NCI-H510A (cell line): ENCODE measurements around the gene DALRD3.

ENCODE experiments used
- DNase-seq: peaks from one replicate; lab custom pipeline; 2025; lab: John Stamatoyannopoulos, UW

The DALRD3 gene

DNA sequence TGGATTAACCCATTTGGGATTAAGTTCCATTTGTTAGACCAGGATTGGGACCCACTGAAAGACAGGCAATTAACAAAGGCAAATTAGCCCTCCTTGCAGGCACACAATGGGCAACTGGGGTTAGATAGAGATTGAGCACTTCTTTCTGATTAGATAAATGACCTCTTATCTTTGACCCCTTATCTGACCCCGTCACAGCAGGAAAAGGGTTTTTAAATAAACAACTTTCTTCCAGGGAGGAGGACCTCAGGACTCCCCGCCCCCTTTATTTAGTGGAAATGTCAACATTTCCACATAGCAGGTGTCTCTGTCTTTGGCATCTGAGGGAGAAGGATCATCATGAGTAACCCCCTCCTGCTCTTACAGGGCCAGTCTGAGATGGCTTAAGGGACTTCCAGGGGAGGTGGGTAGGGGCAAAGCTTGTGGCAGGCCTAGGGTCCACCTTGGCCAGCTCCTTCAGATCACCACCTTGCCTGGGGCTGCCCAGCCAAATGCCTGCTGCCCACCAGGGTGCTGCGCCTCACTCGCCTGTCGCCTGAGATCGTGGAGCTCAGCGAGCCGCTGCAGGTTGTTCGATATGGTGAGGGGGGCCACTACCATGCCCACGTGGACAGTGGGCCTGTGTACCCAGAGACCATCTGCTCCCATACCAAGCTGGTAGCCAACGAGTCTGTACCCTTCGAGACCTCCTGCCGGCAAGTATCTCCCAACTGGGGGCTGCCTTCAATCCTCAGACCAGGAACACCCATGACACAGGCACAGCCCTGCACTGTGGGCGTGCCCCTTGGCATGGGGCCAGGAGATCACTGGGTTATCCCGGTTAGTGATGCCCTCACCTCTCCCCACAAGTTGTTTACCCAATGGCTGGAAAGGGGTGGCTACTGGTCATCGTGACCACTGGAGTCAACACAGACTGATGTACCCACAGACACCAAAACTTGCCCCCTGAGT is 13.8 kb downstream of the DALRD3 start:
- no peak for DNase-seq

GRCh38 chr3:49001155-49001554 is 17.2 kb downstream of the DALRD3 start:
- no peak for DNase-seq

GRCh38 chr3:48999085-48999858 is 19.1 kb downstream of the DALRD3 start:
- DNase-seq, result peak; percentile 44

DNA sequence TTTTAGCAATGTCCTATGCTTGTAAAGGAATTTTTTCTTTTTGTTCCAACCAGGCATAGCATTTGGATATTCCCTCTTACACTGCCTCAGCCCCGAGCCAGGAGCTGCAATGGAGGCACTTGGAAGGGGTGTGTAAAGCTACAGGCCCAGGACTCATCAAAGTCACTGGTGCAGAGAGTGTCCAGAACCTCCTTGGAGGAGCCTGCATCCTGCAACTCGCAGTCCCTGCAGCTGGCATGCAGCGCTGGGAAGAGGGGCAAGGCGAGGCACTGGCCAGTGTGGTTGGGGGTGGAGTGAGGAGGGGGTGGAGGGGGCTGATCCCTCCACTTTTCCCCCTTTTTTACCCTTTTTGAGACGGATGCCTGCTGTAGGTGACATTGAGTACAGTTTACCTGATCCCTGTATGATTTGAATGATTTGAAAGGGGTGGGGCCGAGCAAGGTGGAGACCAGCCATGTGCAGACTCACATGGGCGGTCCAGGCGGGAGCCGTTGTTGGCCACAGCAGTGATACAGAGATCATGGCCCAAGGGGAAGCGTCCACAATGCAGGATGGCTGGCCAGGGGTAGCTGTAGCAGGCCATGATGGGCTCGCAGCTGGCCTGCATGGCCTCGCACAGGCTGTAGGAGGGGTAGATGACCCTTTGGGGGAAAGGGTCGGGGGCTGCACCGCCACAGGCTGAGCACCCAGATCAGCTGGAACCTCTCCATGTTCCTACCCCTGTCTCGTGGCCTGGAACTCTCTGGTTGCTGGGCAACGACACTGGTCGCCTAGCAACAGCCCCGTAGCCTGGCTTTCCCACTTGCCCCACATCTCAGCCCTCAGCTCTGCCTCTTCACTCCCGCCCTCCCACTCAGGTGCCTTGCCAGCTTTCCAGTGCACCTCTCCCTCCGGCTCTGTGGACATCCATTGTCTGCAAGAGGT is 20.4 kb downstream of the DALRD3 start:
- peak; percentile 71 for DNase-seq

DNA sequence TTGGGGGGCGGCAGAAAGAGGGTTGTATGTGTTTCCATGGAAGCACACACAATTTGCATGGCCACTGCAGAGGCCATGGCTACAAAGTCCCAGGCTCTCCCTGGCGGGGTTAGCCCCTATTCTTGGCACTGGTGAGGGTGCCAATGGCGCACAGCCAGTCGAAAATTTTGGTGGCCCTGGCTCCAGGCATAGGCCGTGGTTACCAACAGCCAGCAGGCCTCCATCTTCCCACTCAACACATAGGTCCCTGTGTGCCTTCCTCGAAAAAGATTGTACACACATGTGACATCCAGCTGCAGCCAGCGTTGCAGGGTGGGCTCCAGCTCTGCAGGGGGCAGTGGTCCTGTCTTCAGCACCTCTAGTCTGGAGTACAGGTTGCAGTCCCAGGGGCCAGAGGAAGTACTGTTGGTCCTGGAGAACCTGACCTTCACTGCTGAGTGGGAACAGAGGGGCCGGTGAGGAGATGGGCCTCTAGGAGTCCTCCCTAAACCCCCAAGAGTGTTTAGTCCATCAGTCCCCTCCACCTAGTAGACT is 21.2 kb downstream of the DALRD3 start:
- DNase-seq, result no peak

GRCh38 chr3:48996640-48997039 is 21.7 kb downstream of the DALRD3 start:
- no peak for DNase-seq

GRCh38 chr3:48993834-48994233 is 24.5 kb downstream of the DALRD3 start:
- DNase-seq, result no peak

GRCh38 chr3:48991851-48992545 is 26.4 kb downstream of the DALRD3 start:
- no peak for DNase-seq

GRCh38 chr3:48990636-48991469 is 27.5 kb downstream of the DALRD3 start:
- no peak for DNase-seq

DNA sequence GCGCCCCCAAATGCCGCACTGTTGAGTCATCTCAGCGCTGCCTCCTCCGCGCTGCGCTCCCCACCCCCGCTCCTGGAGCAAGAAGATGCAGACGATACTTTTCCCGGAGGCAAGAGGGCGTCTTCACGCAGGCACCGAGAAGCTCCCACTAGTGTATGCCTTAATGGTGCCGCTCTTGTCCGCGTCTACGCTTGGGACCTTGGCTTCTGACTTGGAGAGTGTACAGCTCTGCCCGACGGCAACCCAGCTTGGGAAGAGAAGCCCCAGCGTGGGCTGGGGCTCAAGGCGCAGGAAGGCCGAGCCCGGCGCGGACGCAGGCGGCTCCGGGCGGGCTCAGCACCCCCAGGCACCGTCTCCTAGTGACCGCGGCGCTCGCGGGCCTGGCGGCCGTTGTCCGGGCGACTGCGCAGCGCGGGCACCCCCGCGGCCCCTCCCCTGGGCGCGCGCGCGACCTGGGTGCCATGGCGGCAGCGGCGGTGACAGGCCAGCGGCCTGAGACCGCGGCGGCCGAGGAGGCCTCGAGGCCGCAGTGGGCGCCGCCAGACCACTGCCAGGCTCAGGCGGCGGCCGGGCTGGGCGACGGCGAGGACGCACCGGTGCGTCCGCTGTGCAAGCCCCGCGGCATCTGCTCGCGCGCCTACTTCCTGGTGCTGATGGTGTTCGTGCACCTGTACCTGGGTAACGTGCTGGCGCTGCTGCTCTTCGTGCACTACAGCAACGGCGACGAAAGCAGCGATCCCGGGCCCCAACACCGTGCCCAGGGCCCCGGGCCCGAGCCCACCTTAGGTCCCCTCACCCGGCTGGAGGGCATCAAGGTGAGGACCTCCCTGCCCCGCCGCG is 28.4 kb downstream of the DALRD3 start, which contains the start of gene P4HTM:
Gene P4HTM (plus strand): TSS at position 446 of the 840 bp plus-strand sequence. CDS start 16 bp downstream, at position 462.
- peak; percentile 49 for DNase-seq

DNA sequence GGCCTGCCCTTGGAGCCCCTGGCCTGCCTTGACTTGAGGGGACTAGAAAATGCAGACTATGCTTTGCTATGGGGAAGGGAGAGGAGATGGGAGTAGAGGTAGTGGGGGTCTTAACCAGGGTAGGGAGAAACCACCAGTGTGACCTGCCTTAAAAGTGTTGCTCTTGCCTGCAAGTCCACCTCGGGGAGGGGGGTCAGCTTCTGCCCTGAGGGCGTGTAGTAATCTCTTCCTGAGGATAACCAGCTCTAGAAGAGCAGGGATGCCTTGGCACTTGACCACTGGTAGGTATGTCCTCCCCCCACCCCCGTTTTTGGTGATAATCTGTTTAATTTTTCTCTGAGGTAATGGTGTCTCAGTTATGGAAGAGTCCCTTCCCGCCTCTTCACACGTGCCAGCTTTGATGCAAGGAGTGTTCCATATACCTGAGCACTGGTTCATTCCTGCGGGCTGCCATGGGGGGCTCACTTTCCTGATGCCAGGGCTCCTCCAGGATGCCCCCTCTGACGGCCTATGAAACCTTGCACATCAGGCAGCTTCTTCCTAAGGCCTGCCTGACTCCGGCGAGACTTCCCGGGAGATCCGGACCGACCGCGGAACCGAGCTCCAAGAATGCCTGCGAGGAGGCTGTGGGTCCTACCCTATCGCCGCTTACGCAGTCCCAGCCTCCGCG is 29.1 kb downstream of the DALRD3 start:
- no peak for DNase-seq

DNA sequence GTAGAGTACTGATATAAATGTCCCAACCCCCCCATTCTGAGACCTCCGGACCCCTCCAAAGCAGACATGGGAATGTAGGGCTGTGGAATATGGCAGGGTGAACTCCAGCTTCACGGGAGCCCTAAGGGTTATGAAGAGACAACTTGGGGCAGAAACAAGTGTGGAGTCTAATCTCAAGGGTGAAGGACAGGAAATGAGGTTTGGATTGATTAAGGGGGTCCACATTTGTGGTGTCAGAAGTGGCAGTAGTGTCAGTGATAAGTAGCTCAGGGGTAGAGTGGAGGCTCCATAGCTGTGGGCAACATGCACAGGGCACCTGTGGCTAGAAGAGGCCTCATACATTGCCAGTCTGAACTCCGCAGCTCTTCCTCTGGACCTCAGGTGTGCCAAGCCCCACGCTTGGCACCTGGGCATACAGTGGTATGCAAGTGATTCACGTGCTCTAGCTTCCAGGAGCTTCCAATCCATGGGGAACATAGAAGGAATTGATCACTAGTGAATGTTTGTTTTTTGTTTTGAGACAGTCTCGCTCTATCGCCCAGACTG is 32.5 kb downstream of the DALRD3 start:
- DNase-seq, result no peak

DNA sequence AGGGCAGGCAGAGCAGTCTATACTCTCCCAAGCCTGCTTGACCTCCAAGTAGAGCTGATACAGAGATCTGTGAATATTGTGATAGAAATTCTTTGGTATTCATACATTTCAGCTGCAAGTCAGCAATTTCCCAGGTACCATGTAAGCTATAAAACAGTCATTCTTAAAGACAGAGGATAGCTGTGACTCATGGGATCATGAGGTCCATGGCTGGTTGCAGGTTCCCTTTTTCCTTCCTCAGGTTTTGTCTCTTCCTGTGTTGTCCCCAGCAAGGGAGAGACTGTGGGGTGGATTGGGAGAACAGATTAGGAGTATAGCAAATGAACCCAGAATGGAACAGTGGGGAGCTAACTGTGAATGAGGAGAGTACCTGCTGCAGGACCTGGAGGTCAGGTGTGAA is 33.7 kb downstream of the DALRD3 start:
- no peak for DNase-seq

DNA sequence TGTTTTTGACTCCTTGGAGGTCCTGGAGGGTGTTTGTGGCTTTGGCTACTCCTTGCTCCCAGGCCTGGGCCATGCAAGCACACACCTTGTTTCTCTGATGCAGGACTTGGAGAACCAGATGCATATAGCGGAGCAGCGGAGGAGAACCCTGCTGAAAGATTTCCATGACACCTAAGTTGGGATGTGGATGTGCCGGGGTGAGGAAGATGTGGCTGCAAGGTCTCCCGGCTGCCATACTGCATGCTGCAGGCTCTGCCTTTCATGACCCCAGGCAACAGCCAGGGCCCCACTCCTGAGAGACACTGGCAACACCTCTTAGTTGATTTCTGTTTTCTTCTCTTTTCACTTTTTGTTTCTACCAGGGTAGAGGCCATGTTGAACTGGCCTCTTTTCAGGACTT is 35.3 kb downstream of the DALRD3 start:
- DNase-seq, result no peak

DNA sequence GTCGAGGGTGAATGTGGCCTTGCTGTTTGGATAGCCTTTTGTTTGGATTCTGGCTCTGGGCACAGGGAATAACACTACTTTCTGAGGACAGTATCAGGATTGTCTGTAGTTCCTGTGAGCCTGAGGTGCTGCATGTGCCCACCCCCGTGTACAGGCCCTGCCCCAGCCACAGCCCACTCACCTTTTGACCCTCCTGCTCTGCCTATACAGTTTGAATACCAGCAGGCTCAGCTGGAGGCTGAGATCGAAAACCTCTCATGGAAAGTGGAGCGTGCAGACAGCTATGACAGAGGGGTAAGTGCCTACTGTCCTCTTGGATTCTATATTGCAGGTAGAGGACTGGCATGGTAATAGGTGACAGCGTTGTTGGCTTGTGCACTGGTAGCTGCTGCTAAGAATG is 35.7 kb downstream of the DALRD3 start:
- DNase-seq, result no peak

GRCh38 chr3:48982016-48982415 is 36.4 kb downstream of the DALRD3 start:
- DNase-seq, result no peak

- DNase-seq, result no peak
Observed at GRCh38 chr3:48980295-48980694, 38.1 kb downstream of the DALRD3 start.

DNA sequence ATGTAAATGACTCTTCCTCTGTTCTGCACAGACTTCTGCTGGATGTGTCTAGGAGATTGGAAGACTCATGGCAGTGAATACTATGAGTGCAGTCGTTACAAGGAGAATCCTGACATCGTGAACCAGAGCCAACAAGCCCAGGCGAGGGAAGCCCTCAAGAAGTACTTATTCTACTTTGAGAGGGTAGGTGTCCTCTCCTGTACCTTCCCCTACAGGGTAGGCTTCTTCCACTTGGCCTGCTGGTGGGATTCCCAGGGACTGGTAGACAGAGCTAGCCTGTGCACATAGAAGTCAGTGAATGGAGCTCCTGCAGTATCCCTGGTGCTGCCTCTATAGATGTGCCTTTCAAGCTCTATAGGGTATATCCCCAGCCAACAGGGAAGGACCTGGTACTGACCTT is 38.9 kb downstream of the DALRD3 start:
- no peak for DNase-seq
